Progenitor cell of endocrine pancreas (in vitro differentiated cells): ENCODE data around the gene PLXNC1. TPM values are rescaled to one million over a fixed set of nuclear protein-coding genes. Genes with fewer than 3 reads are reported as not detected.

Experiments
- DNase-seq: peaks from one replicate; pipeline ENCODE4 v3.0.0; 2021; ENCODE audit warnings: low spot score; ENCODE audit not compliant: unreplicated experiment
- H3K27ac Mint-ChIP-seq: 2 replicates; pipeline ENCODE4 v1.8.0; 2021; ENCODE audit warnings: mild to moderate bottlenecking, moderate library complexity, mixed read lengths
- H3K27me3 Mint-ChIP-seq: 2 replicates; pipeline ENCODE4 v1.8.0; 2021; ENCODE audit warnings: mixed read lengths
- H3K36me3 Mint-ChIP-seq: 2 replicates; pipeline ENCODE4 v1.8.0; 2022; ENCODE audit warnings: mixed read lengths; ENCODE audit not compliant: insufficient read depth
- H3K4me1 Mint-ChIP-seq: 2 replicates; pipeline ENCODE4 v1.8.0; 2021; ENCODE audit warnings: low read depth, mixed read lengths
- H3K4me3 Mint-ChIP-seq: 2 replicates; pipeline ENCODE4 v1.8.0; 2021; ENCODE audit warnings: low read depth, mild to moderate bottlenecking, moderate library complexity, mixed read lengths
- H3K9me3 Mint-ChIP-seq: 2 replicates; pipeline ENCODE4 v1.8.0; 2021; ENCODE audit warnings: low read depth, mixed read lengths
- total RNA-seq: library from RNA; stranded (reverse); gene quantifications from 2 replicates; pipeline ENCODE4 v1.2.1, GENCODE V29; 2021
- TF ChIP-seq, protein P1 (sequence below): fragments of 200-600 bp; sonication (generic); IDR thresholded peaks from one replicate; pipeline ENCODE4 v1.5.0; 2021; ENCODE audit warnings: antibody characterized with exemption, mild to moderate bottlenecking; ENCODE audit not compliant: unreplicated experiment

PLXNC1 gene
- total RNA-seq, 1 donor from 2014 or later, result 25.7 TPM

DNA sequence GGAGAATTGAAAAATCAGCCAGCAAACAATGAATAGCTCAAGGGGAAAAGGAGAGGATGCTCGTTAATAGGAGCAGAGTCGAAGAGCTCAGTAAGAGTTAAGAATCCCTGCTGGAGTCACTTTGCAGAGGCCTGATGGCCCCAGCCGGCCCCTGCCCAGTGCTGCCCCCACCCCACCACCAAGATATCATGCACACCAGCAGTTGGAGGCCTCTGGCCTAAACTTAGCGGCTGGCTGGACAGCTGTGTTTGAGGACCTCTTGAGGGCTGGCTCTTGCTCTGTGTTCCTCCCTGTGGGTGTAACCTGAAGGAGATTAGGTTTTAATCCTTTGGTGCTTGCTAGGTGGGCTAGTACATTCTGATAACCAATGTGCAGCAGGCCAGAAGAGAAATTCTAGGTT is 142.0 kb downstream of the PLXNC1 start:
- Mint-ChIP-seq H3K9me3 (no peaks in the 10 kb centered on the region), H3K27me3 (no peaks in the 10 kb centered on the region), H3K36me3 (peaks cover 8% of the 10 kb centered on the region), H3K4me1 (peaks cover 16% of the 10 kb centered on the region), H3K27ac (no peak overlapping the region), H3K4me3 (no peak overlapping the region)
- TF ChIP-seq, protein P1, sequence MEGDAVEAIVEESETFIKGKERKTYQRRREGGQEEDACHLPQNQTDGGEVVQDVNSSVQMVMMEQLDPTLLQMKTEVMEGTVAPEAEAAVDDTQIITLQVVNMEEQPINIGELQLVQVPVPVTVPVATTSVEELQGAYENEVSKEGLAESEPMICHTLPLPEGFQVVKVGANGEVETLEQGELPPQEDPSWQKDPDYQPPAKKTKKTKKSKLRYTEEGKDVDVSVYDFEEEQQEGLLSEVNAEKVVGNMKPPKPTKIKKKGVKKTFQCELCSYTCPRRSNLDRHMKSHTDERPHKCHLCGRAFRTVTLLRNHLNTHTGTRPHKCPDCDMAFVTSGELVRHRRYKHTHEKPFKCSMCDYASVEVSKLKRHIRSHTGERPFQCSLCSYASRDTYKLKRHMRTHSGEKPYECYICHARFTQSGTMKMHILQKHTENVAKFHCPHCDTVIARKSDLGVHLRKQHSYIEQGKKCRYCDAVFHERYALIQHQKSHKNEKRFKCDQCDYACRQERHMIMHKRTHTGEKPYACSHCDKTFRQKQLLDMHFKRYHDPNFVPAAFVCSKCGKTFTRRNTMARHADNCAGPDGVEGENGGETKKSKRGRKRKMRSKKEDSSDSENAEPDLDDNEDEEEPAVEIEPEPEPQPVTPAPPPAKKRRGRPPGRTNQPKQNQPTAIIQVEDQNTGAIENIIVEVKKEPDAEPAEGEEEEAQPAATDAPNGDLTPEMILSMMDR, result no peak
- DNase-seq, result no peak

DNA sequence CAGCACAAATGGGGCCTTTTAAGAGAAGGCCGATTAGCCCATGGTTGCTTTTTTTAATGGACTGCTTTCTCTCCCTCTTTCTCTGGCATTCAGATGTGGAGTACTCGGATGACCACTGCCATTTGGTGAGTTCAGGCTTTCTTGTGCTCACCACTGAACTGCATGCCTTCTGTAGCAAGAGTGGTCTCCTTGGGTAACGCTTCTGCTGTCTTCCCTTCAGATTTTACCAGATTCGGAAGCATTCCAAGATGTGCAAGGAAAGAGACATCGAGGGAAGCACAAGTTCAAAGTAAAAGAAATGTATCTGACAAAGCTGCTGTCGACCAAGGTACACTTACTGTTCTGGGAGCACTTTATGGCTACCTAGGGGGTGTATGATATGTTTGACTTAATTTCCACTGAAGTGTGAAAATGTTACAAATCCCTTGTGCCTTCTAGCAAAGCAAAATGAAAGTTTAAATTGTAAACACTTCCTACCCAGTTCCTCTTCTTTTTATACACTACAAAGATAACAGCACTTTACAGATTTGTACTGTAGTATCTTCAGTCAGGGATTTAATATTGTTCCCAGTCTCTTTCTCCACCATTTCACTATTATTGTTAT is 148.8 kb downstream of the PLXNC1 start:
- Mint-ChIP-seq H3K4me1 (peaks cover 11% of the 10 kb centered on the region), H3K4me3 (no peak overlapping the region), H3K9me3 (no peaks in the 10 kb centered on the region), H3K27ac (no peak overlapping the region), H3K27me3 (no peaks in the 10 kb centered on the region), H3K36me3 (peaks cover 23% of the 10 kb centered on the region)
- TF ChIP-seq, protein P1, result no peak
- DNase-seq, result no peak

DNA sequence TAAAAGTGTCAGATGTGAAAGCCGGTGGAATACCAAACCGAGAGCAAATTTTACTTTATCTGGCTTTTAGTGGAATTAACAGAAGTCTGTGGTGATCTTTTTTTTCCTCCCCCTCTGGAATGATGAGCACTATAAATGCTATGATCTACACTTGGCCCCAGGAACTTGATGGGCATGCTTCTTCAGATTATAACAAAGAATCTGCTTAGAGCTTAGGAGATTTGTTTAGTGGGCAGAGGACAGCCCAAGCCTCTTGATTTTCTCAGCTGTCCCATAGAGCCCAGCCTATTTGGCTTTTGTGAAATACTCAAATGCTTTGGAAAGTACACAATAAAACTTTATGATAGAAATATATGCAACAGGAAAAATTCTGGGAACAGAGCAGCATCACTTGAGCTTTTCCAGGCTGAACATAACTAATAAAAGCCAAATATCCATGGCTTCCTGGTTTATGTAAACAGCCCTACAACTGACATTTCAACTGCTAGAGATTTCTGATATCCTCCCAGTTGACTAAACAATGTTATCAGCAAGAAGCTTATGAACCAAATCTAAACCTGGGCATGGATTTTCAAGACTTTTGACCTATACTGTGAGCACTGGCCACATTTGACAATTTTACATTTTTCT is 149.6 kb downstream of the PLXNC1 start:
- H3K9me3 Mint-ChIP-seq, result no peaks in the 10 kb centered on the region
- no peak overlapping the region for H3K4me3 Mint-ChIP-seq
- TF ChIP-seq, protein P1, result no peak
- H3K27me3 Mint-ChIP-seq, result no peaks in the 10 kb centered on the region
- H3K36me3 Mint-ChIP-seq, result peaks cover 26% of the 10 kb centered on the region
- no peak for DNase-seq
- peaks cover 11% of the 10 kb centered on the region for H3K4me1 Mint-ChIP-seq
- no peak overlapping the region for H3K27ac Mint-ChIP-seq

DNA sequence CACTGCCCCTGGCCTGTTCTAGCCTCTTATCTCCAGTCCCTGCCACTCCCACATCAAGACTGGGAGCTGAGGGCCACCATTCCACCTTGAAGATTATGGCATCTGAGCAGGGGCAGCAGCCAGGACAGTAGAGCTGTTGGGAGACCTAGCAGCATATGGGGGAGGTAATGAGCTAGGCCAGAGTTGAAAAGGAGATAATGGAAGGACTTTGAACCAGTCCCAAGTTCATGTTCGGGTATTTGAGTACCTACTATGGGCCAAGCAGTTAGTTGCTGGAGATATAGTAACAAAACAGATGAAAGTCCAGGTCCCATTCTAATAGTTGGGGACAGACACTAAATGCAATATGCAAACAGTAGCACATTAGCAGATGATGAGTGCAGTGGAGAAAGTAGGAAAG is 151.5 kb downstream of the PLXNC1 start:
- peaks cover 12% of the 10 kb centered on the region for H3K4me1 Mint-ChIP-seq
- TF ChIP-seq, protein P1, result no peak
- peaks cover 26% of the 10 kb centered on the region for H3K36me3 Mint-ChIP-seq
- no peak overlapping the region for H3K4me3 Mint-ChIP-seq
- DNase-seq, result no peak
- H3K27me3 Mint-ChIP-seq, result no peaks in the 10 kb centered on the region
- no peaks in the 10 kb centered on the region for H3K9me3 Mint-ChIP-seq
- H3K27ac Mint-ChIP-seq, result no peak overlapping the region

DNA sequence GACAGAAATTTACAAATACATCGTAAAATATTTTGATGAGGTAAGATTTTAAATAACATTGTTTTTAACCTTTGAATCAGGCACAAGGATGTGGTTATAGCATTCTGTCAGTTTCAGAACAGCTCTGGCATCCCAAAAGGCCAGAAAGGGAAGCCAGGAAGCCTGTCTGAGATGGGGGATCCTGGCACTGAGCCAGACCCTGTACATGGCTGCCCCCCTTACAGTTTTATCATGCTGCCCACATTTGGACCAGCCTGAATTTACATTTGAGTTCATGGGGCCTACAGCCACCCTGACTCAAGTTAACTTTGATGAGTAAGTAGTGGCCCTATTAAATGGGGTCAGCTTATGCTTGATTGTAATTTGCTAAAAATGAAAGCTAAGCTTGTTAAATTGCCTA is 155.6 kb downstream of the PLXNC1 start:
- Mint-ChIP-seq H3K9me3 (no peaks in the 10 kb centered on the region), H3K4me1 (peaks cover 8% of the 10 kb centered on the region), H3K27me3 (no peaks in the 10 kb centered on the region), H3K27ac (no peak overlapping the region), H3K36me3 (peaks cover 20% of the 10 kb centered on the region), H3K4me3 (no peak overlapping the region)
- TF ChIP-seq, protein P1, result no peak
- no peak for DNase-seq
